WTC11 (cell line): ENCODE measurements around the gene NPC2.

Source experiments
- FOXK1 ChIP-seq: sonication (generic); formaldehyde crosslinking; IDR thresholded peaks from 2 replicates; pipeline ENCODE4 v1.8.0; 2022; ENCODE audit warnings: mild to moderate bottlenecking, moderate library complexity, missing genetic modification reagents
- JUN ChIP-seq: sonication (generic); formaldehyde crosslinking; IDR thresholded peaks from 2 replicates; pipeline ENCODE4 v1.8.0; 2023; ENCODE audit warnings: mild to moderate bottlenecking, missing genetic modification reagents
- ZBTB21 ChIP-seq: sonication (generic); formaldehyde crosslinking; IDR thresholded peaks from 2 replicates; pipeline ENCODE4 v1.8.1; 2023; ENCODE audit warnings: mild to moderate bottlenecking, missing genetic modification reagents, borderline replicate concordance
- ZNF423 ChIP-seq: fragments of 250-450 bp; sonication (Bioruptor Pico); IDR thresholded peaks from 2 replicates; pipeline ENCODE4 v2.1.2; 2022; ENCODE audit warnings: mild to moderate bottlenecking, moderate library complexity
- TF ChIP-seq, protein P1 (sequence below): fragments of 200-600 bp; IDR thresholded peaks from 2 replicates; pipeline ENCODE4 v1.8.0; 2022; ENCODE audit warnings: antibody characterized with exemption
- TF ChIP-seq, protein P2 (sequence below): sonication (generic); formaldehyde crosslinking; conservative IDR thresholded peaks from 2 replicates; pipeline ENCODE4 v1.8.1; 2022; ENCODE audit warnings: mild to moderate bottlenecking, missing genetic modification reagents
- TF ChIP-seq, protein P3 (sequence below): fragments of 250-450 bp; sonication (Bioruptor Pico); IDR thresholded peaks from 2 replicates; pipeline ENCODE4 v1.8.0; 2021; ENCODE audit warnings: mild to moderate bottlenecking
- TF ChIP-seq, protein P4 (sequence below): sonication (generic); formaldehyde crosslinking; IDR thresholded peaks from 2 replicates; pipeline ENCODE4 v1.8.1; 2023; ENCODE audit warnings: mild to moderate bottlenecking, missing genetic modification reagents, moderate library complexity

DNA sequence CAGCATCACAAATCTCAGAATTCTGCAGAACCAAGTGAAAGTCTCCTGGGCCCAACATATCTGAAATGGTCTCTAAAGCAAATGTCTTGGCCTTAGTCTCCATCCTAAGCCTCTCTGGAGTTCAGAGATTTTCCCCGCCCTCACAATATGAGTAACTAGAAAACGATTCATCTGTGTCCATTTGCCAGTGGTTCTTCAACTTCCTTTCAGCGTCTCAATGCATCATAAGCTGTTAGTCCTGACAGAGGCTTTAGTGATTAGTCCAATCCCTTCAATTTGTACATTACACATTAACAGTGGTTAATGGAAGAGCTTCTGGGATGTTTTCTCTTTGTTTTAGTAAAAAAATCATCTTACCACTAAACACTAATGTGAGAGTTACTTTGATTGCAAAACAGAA is 17.4 kb downstream of the NPC2 start:
- TF ChIP-seq, protein P1, sequence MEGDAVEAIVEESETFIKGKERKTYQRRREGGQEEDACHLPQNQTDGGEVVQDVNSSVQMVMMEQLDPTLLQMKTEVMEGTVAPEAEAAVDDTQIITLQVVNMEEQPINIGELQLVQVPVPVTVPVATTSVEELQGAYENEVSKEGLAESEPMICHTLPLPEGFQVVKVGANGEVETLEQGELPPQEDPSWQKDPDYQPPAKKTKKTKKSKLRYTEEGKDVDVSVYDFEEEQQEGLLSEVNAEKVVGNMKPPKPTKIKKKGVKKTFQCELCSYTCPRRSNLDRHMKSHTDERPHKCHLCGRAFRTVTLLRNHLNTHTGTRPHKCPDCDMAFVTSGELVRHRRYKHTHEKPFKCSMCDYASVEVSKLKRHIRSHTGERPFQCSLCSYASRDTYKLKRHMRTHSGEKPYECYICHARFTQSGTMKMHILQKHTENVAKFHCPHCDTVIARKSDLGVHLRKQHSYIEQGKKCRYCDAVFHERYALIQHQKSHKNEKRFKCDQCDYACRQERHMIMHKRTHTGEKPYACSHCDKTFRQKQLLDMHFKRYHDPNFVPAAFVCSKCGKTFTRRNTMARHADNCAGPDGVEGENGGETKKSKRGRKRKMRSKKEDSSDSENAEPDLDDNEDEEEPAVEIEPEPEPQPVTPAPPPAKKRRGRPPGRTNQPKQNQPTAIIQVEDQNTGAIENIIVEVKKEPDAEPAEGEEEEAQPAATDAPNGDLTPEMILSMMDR: no peak
- no peak for TF ChIP-seq ZNF423 (CRISPR knock-in tag)
- TF ChIP-seq, protein P2, sequence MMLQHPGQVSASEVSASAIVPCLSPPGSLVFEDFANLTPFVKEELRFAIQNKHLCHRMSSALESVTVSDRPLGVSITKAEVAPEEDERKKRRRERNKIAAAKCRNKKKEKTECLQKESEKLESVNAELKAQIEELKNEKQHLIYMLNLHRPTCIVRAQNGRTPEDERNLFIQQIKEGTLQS (CRISPR knock-in tag): no peak
- TF ChIP-seq ZBTB21 (CRISPR knock-in tag): no peak
- TF ChIP-seq, protein P3, sequence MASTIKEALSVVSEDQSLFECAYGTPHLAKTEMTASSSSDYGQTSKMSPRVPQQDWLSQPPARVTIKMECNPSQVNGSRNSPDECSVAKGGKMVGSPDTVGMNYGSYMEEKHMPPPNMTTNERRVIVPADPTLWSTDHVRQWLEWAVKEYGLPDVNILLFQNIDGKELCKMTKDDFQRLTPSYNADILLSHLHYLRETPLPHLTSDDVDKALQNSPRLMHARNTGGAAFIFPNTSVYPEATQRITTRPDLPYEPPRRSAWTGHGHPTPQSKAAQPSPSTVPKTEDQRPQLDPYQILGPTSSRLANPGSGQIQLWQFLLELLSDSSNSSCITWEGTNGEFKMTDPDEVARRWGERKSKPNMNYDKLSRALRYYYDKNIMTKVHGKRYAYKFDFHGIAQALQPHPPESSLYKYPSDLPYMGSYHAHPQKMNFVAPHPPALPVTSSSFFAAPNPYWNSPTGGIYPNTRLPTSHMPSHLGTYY (CRISPR knock-in tag): no peak
- TF ChIP-seq FOXK1 (CRISPR knock-in tag): no peak
- TF ChIP-seq JUN (CRISPR knock-in tag): no peak
- TF ChIP-seq, protein P4, sequence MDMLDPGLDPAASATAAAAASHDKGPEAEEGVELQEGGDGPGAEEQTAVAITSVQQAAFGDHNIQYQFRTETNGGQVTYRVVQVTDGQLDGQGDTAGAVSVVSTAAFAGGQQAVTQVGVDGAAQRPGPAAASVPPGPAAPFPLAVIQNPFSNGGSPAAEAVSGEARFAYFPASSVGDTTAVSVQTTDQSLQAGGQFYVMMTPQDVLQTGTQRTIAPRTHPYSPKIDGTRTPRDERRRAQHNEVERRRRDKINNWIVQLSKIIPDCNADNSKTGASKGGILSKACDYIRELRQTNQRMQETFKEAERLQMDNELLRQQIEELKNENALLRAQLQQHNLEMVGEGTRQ (CRISPR knock-in tag): no peak
